Mammary epithelial cell (primary cell): ENCODE results near the gene SLC10A6.

Source experiments
- EZH2 ChIP-seq: IDR thresholded peaks from 2 replicates; pipeline ENCODE4 v1.6.1; 2012; ENCODE audit warnings: low read length, inconsistent platforms, borderline replicate concordance
- TF ChIP-seq, protein P1 (sequence below), 2 donors: IDR thresholded peaks in 1 of 2; conservative IDR thresholded peaks in 1 of 2; 2 replicates each; pipeline ENCODE4 v1.5.1; 2011 to 2012; ENCODE audit warnings: inconsistent platforms in 2 of 2, low read length in 2 of 2, mild to moderate bottlenecking in 2 of 2, control low read depth in 1 of 2, low read depth in 1 of 2; ENCODE audit not compliant: insufficient read depth in 1 of 2; ENCODE audit errors: extremely low read depth in 1 of 2

GRCh38 chr4:86855572-86855971 lies 6.4 kb upstream of the SLC10A6 start:
- TF ChIP-seq, protein P1, sequence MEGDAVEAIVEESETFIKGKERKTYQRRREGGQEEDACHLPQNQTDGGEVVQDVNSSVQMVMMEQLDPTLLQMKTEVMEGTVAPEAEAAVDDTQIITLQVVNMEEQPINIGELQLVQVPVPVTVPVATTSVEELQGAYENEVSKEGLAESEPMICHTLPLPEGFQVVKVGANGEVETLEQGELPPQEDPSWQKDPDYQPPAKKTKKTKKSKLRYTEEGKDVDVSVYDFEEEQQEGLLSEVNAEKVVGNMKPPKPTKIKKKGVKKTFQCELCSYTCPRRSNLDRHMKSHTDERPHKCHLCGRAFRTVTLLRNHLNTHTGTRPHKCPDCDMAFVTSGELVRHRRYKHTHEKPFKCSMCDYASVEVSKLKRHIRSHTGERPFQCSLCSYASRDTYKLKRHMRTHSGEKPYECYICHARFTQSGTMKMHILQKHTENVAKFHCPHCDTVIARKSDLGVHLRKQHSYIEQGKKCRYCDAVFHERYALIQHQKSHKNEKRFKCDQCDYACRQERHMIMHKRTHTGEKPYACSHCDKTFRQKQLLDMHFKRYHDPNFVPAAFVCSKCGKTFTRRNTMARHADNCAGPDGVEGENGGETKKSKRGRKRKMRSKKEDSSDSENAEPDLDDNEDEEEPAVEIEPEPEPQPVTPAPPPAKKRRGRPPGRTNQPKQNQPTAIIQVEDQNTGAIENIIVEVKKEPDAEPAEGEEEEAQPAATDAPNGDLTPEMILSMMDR (conservative IDR thresholded peaks at IDR 0.05 in 1 of 2, IDR thresholded peaks at IDR 0.05 in 1 of 2; ENCODE audit: extremely low read depth in 1 of 2, insufficient read depth in 1 of 2, low read depth in 1 of 2, low read length in 2 of 2): no peak
- no peak for TF ChIP-seq EZH2
